Sigmoid colon (tissue), 4 donors: Measurements from ENCODE around the gene ATP10D.

Source experiments
- CTCF ChIP-seq, 4 experiments: fragments of 450-650 bp in 3 of 4; fragments of 200-600 bp in 1 of 4; IDR thresholded peaks; one replicate each; pipeline ENCODE4 v1.5.1; 2016 to 2019; ENCODE audit warnings: antibody characterized with exemption in 4 of 4, mild to moderate bottlenecking in 3 of 4, moderate library complexity in 2 of 4
- POLR2A ChIP-seq, 2 donors: fragments of 450-650 bp; IDR thresholded peaks; one replicate each; pipeline ENCODE4 v1.6.1; 2016; ENCODE audit warnings: antibody characterized with exemption in 2 of 2, mild to moderate bottlenecking in 2 of 2, moderate library complexity in 2 of 2
- POLR2AphosphoS5 ChIP-seq, 4 donors: sonication (generic); formaldehyde crosslinking; IDR thresholded peaks; one replicate each; pipeline ENCODE4 v1.6.1; 2017; ENCODE audit warnings: antibody characterized with exemption in 4 of 4

GRCh38 chr4:47560682-47561081 lies 75.6 kb downstream of the ATP10D start:
- no peak for TF ChIP-seq CTCF (IDR thresholded peaks at IDR 0.05)
- TF ChIP-seq POLR2AphosphoS5 (IDR thresholded peaks at IDR 0.05): no peak
- TF ChIP-seq POLR2A (IDR thresholded peaks at IDR 0.05): no peak
